Mesenchymal stem cell (in vitro differentiated cells and primary cell): ENCODE results near the gene COL6A1.
A peak's percentile ranks its signal among the peaks of the same experiment; 100 is the strongest.

Experiments
- DNase-seq: peaks from one replicate; pipeline ENCODE4 v3.0.0-alpha.2; 2013
- H2AFZ ChIP-seq: one replicate; pipeline ENCODE4 v1.6.1; 2013; ENCODE audit warnings: low read depth, mild to moderate bottlenecking, control low read depth, inconsistent platforms, low read length, moderate library complexity
- H2AK5ac ChIP-seq: 2 replicates; pipeline ENCODE4 v1.6.1; 2013; ENCODE audit warnings: low read length, moderate library complexity, mild to moderate bottlenecking, inconsistent platforms; ENCODE audit not compliant: severe bottlenecking
- H2BK120ac ChIP-seq: one replicate; pipeline ENCODE4 v1.6.1; 2013; ENCODE audit warnings: low read depth, mild to moderate bottlenecking, inconsistent platforms, low read length, moderate library complexity
- H2BK12ac ChIP-seq, 2 experiments: one replicate each; pipeline ENCODE4 v1.6.1; 2013; ENCODE audit warnings: inconsistent platforms in 2 of 2, low read length in 2 of 2, mild to moderate bottlenecking in 2 of 2, moderate library complexity in 2 of 2, control low read depth in 1 of 2
- H2BK15ac ChIP-seq: one replicate; pipeline ENCODE4 v1.6.1; 2013; ENCODE audit warnings: mild to moderate bottlenecking, low read depth, inconsistent platforms; ENCODE audit not compliant: poor library complexity, severe bottlenecking
- H2BK5ac ChIP-seq: 2 replicates; pipeline ENCODE4 v1.6.1; 2013; ENCODE audit warnings: low read depth, mild to moderate bottlenecking, low read length, control low read depth, inconsistent platforms; ENCODE audit not compliant: poor library complexity, severe bottlenecking
- H3K14ac ChIP-seq, 2 experiments: one replicate each; pipeline ENCODE4 v1.6.1; 2013; ENCODE audit warnings: inconsistent platforms in 2 of 2, low read length in 2 of 2, control low read depth in 1 of 2, mild to moderate bottlenecking in 1 of 2, moderate library complexity in 1 of 2
- H3K18ac ChIP-seq, 2 experiments: one replicate each; pipeline ENCODE4 v1.6.1; 2013; ENCODE audit warnings: inconsistent platforms in 2 of 2, low read length in 2 of 2, control low read depth in 1 of 2, low read depth in 1 of 2, mild to moderate bottlenecking in 1 of 2
- H3K23ac ChIP-seq, 2 experiments: one replicate each; pipeline ENCODE4 v1.6.1; 2013; ENCODE audit warnings: inconsistent platforms in 2 of 2, low read length in 2 of 2, mild to moderate bottlenecking in 2 of 2, moderate library complexity in 2 of 2, control low read depth in 1 of 2
- H3K27ac ChIP-seq: 2 replicates; pipeline ENCODE4 v1.5.1; 2013; ENCODE audit warnings: mild to moderate bottlenecking, moderate library complexity, low read length, control low read depth, inconsistent platforms; ENCODE audit not compliant: poor library complexity, severe bottlenecking
- H3K27me3 ChIP-seq, 2 experiments: 2 replicates each; pipeline versions ENCODE4 v1.6.1 to v1.7.0; 2013; ENCODE audit warnings: low read length in 2 of 2, mild to moderate bottlenecking in 2 of 2, moderate library complexity in 2 of 2, control low read depth in 1 of 2, inconsistent platforms in 1 of 2; ENCODE audit not compliant: control insufficient read depth in 1 of 2, insufficient read depth in 1 of 2
- H3K36me3 ChIP-seq, 2 experiments: 2 replicates each; pipeline versions ENCODE4 v1.6.1 to v1.7.0; 2013; ENCODE audit warnings: low read length in 2 of 2, control low read depth in 1 of 2, inconsistent platforms in 1 of 2, low read depth in 1 of 2, mild to moderate bottlenecking in 1 of 2; ENCODE audit not compliant: insufficient read depth in 2 of 2, control insufficient read depth in 1 of 2
- H3K4ac ChIP-seq, 2 experiments: one replicate each; pipeline ENCODE4 v1.6.1; 2013; ENCODE audit warnings: inconsistent platforms in 2 of 2, low read length in 2 of 2, mild to moderate bottlenecking in 2 of 2, moderate library complexity in 2 of 2, control low read depth in 1 of 2, low read depth in 1 of 2
- H3K4me1 ChIP-seq: 2 replicates; pipeline ENCODE4 v1.6.1; 2013; ENCODE audit warnings: low read depth, low read length, control low read depth; ENCODE audit not compliant: control insufficient read depth, insufficient read depth
- H3K4me2 ChIP-seq: 2 replicates; pipeline ENCODE4 v1.6.1; 2013; ENCODE audit warnings: low read length, mild to moderate bottlenecking, inconsistent platforms; ENCODE audit not compliant: poor library complexity, severe bottlenecking
- H3K4me3 ChIP-seq, 2 experiments: 2 replicates each; pipeline versions ENCODE4 v1.5.1 to v1.7.0; 2013; ENCODE audit warnings: low read length in 2 of 2, mild to moderate bottlenecking in 2 of 2, control low read depth in 1 of 2, low read depth in 1 of 2; ENCODE audit not compliant: insufficient read depth in 1 of 2
- H3K79me1 ChIP-seq: replicated peaks from 2 replicates; pipeline ENCODE4 v1.6.1; 2013; ENCODE audit warnings: mild to moderate bottlenecking, control low read depth, low read length, inconsistent platforms; ENCODE audit not compliant: poor library complexity, severe bottlenecking
- H3K9ac ChIP-seq: 2 replicates; pipeline ENCODE4 v1.7.0; 2013; ENCODE audit warnings: mild to moderate bottlenecking, low read length, moderate library complexity
- H3K9me3 ChIP-seq: 2 replicates; pipeline ENCODE4 v1.7.0; 2013; ENCODE audit warnings: mild to moderate bottlenecking, low read length; ENCODE audit not compliant: control insufficient read depth
- H4K8ac ChIP-seq: one replicate; pipeline ENCODE4 v1.6.1; 2013; ENCODE audit warnings: inconsistent platforms, mild to moderate bottlenecking, low read length, moderate library complexity
- H4K91ac ChIP-seq: one replicate; pipeline ENCODE4 v1.6.1; 2013; ENCODE audit warnings: mild to moderate bottlenecking, low read length, inconsistent platforms
- WGBS: methylation state at CpG from one replicate; pipeline ENCODE4 v1.1.7; 2013; ENCODE audit warnings: mixed read lengths; 5-methylcytosine and 5-hydroxymethylcytosine counted together

The COL6A1 gene

DNA sequence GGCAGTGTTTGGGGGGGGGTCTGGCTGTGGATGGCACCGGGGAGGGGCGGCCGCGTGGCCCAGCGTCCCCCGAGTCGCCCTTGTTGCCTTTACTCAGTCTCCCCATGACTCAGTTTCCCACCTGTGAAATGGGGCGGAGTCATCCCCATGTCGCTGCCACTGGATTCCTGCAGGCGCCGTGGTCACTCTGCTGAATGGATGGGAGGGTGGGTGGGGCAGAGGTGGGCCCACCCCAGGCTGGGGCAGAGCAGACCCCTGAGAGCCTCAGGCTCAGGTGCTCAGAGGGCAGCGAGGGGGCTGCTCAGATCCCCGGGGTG lies 2.0 kb downstream of the COL6A1 start:
- WGBS = 94% methylated on average over 6 of the region's 13 CpGs
- H3K27me3 ChIP-seq = no peaks in the 10 kb centered on the region
- H3K4ac ChIP-seq = no peak overlapping the region
- no peak overlapping the region for H2BK120ac ChIP-seq
- H3K79me1 ChIP-seq = peaks cover 15% of the 10 kb centered on the region
- H3K14ac ChIP-seq = peak overlapping the region in 1 of 2 experiments; percentile 82
- H3K36me3 ChIP-seq = peaks cover 49 to 53% of the 10 kb centered on the region in 2 experiments
- H2BK5ac ChIP-seq = no peak overlapping the region
- no peak overlapping the region for H2BK12ac ChIP-seq
- H3K23ac ChIP-seq = no peak overlapping the region
- H4K8ac ChIP-seq = peak overlapping the region; percentile 3
- DNase-seq = no peak
- H2AK5ac ChIP-seq = no peak overlapping the region
- H2AFZ ChIP-seq = no peak overlapping the region
- H3K4me1 ChIP-seq = peaks cover 22% of the 10 kb centered on the region
- no peak overlapping the region for H4K91ac ChIP-seq
- no peaks in the 10 kb centered on the region for H3K9me3 ChIP-seq
- H3K9ac ChIP-seq = peak overlapping the region; percentile 98
- H2BK15ac ChIP-seq = no peak overlapping the region
- peak overlapping the region; percentile 96 for H3K4me3 ChIP-seq
- H3K18ac ChIP-seq = peak overlapping the region in 1 of 2 experiments; percentile 98
- H3K4me2 ChIP-seq = peak overlapping the region; percentile 90
- no peak overlapping the region for H3K27ac ChIP-seq

- no peaks in the 10 kb centered on the region for H3K9me3 ChIP-seq
- H2BK15ac ChIP-seq = no peak overlapping the region
- H3K23ac ChIP-seq = peak overlapping the region in 1 of 2 experiments; percentile 83
- H4K8ac ChIP-seq = peak overlapping the region; percentile 21
- H2BK5ac ChIP-seq = no peak overlapping the region
- no peaks in the 10 kb centered on the region for H3K27me3 ChIP-seq
- peak overlapping the region in 1 of 2 experiments; percentile 13 for H3K4ac ChIP-seq
- H3K4me2 ChIP-seq = no peak overlapping the region
- no peak overlapping the region for H3K27ac ChIP-seq
- no peak for DNase-seq
- H3K14ac ChIP-seq = peak overlapping the region in 1 of 2 experiments; percentile 99
- peaks cover 18% of the 10 kb centered on the region for H3K79me1 ChIP-seq
- H3K4me3 ChIP-seq = peak overlapping the region in 1 of 2 experiments; percentile 96
- H2BK12ac ChIP-seq = peak overlapping the region in 1 of 2 experiments; percentile 79
- H3K9ac ChIP-seq = peak overlapping the region; percentile 98
- H3K36me3 ChIP-seq = peaks cover 53 to 57% of the 10 kb centered on the region in 2 experiments
- no peak overlapping the region for H2AK5ac ChIP-seq
- H2AFZ ChIP-seq = no peak overlapping the region
- H4K91ac ChIP-seq = peak overlapping the region; percentile 48
- H3K4me1 ChIP-seq = peaks cover 23% of the 10 kb centered on the region
- WGBS = 92% methylated on average over 38 of the region's 38 CpGs
- peak overlapping the region in 1 of 2 experiments; percentile 89 for H3K18ac ChIP-seq
- no peak overlapping the region for H2BK120ac ChIP-seq
Observed at GRCh38 chr21:45983981-45984551, 2.5 kb downstream of the COL6A1 start.

- no peak overlapping the region for H2BK15ac ChIP-seq
- H4K91ac ChIP-seq = no peak overlapping the region
- H3K4ac ChIP-seq = no peak overlapping the region
- DNase-seq = no peak
- H2AFZ ChIP-seq = no peak overlapping the region
- H3K27ac ChIP-seq = no peak overlapping the region
- no peak overlapping the region for H3K23ac ChIP-seq
- peak overlapping the region in 1 of 2 experiments; percentile 96 for H3K4me3 ChIP-seq
- H3K4me2 ChIP-seq = no peak overlapping the region
- H3K9me3 ChIP-seq = no peaks in the 10 kb centered on the region
- H4K8ac ChIP-seq = no peak overlapping the region
- H3K4me1 ChIP-seq = peaks cover 19% of the 10 kb centered on the region
- peak overlapping the region; percentile 98 for H3K9ac ChIP-seq
- H2AK5ac ChIP-seq = no peak overlapping the region
- H3K14ac ChIP-seq = peak overlapping the region in 1 of 2 experiments; percentile 99
- peaks cover 21% of the 10 kb centered on the region for H3K79me1 ChIP-seq
- no peaks in the 10 kb centered on the region for H3K27me3 ChIP-seq
- H3K36me3 ChIP-seq = peaks cover 56 to 61% of the 10 kb centered on the region in 2 experiments
- H2BK12ac ChIP-seq = peak overlapping the region in 1 of 2 experiments; percentile 19
- no peak overlapping the region for H2BK120ac ChIP-seq
- no peak overlapping the region for H2BK5ac ChIP-seq
- 69% methylated on average over 3 of the region's 3 CpGs for WGBS
- peak overlapping the region in 1 of 2 experiments; percentile 89 for H3K18ac ChIP-seq
Observed at GRCh38 chr21:45984584-45985095, 3.1 kb downstream of the COL6A1 start.

GRCh38 chr21:45985471-45986315 lies 4.1 kb downstream of the COL6A1 start:
- WGBS = 95% methylated on average over 37 of the region's 37 CpGs
- Histone ChIP-seq H3K4me2 (no peak overlapping the region), H3K18ac (no peak overlapping the region), H3K4ac (no peak overlapping the region), H3K36me3 (peaks cover 66 to 72% of the 10 kb centered on the region in 2 experiments), H2BK120ac (no peak overlapping the region), H2BK15ac (no peak overlapping the region), H3K27me3 (no peaks in the 10 kb centered on the region), H3K4me3 (peak overlapping the region in 1 of 2 experiments; percentile 96), H3K4me1 (peaks cover 19% of the 10 kb centered on the region), H2BK5ac (no peak overlapping the region), H3K23ac (peak overlapping the region in 1 of 2 experiments; percentile 3), H2AK5ac (no peak overlapping the region), H2AFZ (no peak overlapping the region), H4K91ac (no peak overlapping the region), H4K8ac (no peak overlapping the region), H3K9me3 (no peaks in the 10 kb centered on the region), H2BK12ac (no peak overlapping the region), H3K9ac (peak overlapping the region; percentile 98), H3K79me1 (peaks cover 26% of the 10 kb centered on the region), H3K27ac (no peak overlapping the region), H3K14ac (no peak overlapping the region)
- no peak for DNase-seq
